Upper lobe of left lung (tissue), 4 donors: ENCODE results near the gene CYLD.

Experiments used
- EP300 ChIP-seq, 4 donors: sonication (generic); formaldehyde crosslinking; IDR thresholded peaks; one replicate each; pipeline ENCODE4 v1.5.1; 2017; ENCODE audit warnings: antibody characterized with exemption in 4 of 4, control low read depth in 2 of 4
- POLR2A ChIP-seq, 4 donors: fragments of 450-650 bp; IDR thresholded peaks; one replicate each; pipeline ENCODE4 v1.5.1; 2016 to 2017; ENCODE audit warnings: antibody characterized with exemption in 4 of 4, mild to moderate bottlenecking in 2 of 4
- TF ChIP-seq, protein P1 (sequence below), 6 experiments: fragments of 450-650 bp in 4 of 6; fragments of 200-600 bp in 2 of 6; sonication (generic) in 2 of 6; IDR thresholded peaks; one replicate each; pipeline ENCODE4 v1.5.1; 2016 to 2019; ENCODE audit warnings: antibody characterized with exemption in 6 of 6

GRCh38 chr16:50744881-50745280 is 3.0 kb downstream of the CYLD start:
- TF ChIP-seq POLR2A (IDR thresholded peaks at IDR 0.05) = no peak
- TF ChIP-seq EP300 (IDR thresholded peaks at IDR 0.05) = no peak
- TF ChIP-seq, protein P1, sequence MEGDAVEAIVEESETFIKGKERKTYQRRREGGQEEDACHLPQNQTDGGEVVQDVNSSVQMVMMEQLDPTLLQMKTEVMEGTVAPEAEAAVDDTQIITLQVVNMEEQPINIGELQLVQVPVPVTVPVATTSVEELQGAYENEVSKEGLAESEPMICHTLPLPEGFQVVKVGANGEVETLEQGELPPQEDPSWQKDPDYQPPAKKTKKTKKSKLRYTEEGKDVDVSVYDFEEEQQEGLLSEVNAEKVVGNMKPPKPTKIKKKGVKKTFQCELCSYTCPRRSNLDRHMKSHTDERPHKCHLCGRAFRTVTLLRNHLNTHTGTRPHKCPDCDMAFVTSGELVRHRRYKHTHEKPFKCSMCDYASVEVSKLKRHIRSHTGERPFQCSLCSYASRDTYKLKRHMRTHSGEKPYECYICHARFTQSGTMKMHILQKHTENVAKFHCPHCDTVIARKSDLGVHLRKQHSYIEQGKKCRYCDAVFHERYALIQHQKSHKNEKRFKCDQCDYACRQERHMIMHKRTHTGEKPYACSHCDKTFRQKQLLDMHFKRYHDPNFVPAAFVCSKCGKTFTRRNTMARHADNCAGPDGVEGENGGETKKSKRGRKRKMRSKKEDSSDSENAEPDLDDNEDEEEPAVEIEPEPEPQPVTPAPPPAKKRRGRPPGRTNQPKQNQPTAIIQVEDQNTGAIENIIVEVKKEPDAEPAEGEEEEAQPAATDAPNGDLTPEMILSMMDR (IDR thresholded peaks at IDR 0.05) = no peak
